ENCODE data around the gene BCL2. TPM values are rescaled to one million over a fixed set of nuclear protein-coding genes. Genes with fewer than 3 reads are reported as not detected.

Gene BCL2
- total RNA-seq, 1 donor from 2014 or later = 4.9 TPM

DNA sequence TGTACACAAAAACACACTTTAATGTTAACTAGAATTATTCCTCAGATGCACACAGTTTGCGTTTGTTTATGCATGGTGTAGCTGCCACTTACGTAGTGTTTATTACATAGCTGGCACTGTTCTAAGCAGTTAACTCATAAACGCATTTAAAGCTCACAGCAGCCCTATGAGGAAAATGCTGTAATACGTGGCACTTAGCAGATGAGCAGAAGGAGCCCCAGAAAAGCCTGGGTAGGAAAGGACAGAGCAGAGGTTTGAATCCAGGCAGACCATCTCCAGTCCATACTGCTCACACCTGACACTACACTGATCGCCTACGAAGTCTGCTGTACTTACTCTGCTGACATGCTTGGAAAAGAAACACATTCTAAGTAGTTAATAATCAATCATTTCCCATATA lies 66.6 kb downstream of the BCL2 start:
- Mint-ChIP-seq H3K9me3 (peaks cover 11% of the 10 kb centered on the region), H3K4me3 (no peak overlapping the region), H3K27ac (no peak overlapping the region), H3K27me3 (ENCODE audit: insufficient read depth, low read depth) (no peaks in the 10 kb centered on the region), H3K36me3 (peaks cover 5% of the 10 kb centered on the region), H3K4me1 (peaks cover 2% of the 10 kb centered on the region)
- H3K36me3 ChIP-seq = no peaks in the 10 kb centered on the region
- no peaks in the 10 kb centered on the region for H3K9me3 ChIP-seq (ENCODE audit: low read depth)
- no peak overlapping the region for H3K4me2 ChIP-seq
- no peak for DNase-seq (ENCODE audit: low spot score)
- no peaks in the 10 kb centered on the region for H4K20me1 ChIP-seq (ENCODE audit: low read depth)
- no peak overlapping the region for H3K4me3 ChIP-seq
- no peaks in the 10 kb centered on the region for H3K4me1 ChIP-seq
- no peaks in the 10 kb centered on the region for H3F3A ChIP-seq (ENCODE audit: low read depth)
- no peak overlapping the region for H3K27ac ChIP-seq
- no peak overlapping the region for H3K9ac ChIP-seq
- H3K79me2 ChIP-seq (ENCODE audit: low read depth) = no peaks in the 10 kb centered on the region
- TF ChIP-seq EZH2 (IDR thresholded peaks at IDR 0.05) = no peak
- no peak for TF ChIP-seq EZH2phosphoT487 (IDR thresholded peaks at IDR 0.05)
- TF ChIP-seq, protein P1, sequence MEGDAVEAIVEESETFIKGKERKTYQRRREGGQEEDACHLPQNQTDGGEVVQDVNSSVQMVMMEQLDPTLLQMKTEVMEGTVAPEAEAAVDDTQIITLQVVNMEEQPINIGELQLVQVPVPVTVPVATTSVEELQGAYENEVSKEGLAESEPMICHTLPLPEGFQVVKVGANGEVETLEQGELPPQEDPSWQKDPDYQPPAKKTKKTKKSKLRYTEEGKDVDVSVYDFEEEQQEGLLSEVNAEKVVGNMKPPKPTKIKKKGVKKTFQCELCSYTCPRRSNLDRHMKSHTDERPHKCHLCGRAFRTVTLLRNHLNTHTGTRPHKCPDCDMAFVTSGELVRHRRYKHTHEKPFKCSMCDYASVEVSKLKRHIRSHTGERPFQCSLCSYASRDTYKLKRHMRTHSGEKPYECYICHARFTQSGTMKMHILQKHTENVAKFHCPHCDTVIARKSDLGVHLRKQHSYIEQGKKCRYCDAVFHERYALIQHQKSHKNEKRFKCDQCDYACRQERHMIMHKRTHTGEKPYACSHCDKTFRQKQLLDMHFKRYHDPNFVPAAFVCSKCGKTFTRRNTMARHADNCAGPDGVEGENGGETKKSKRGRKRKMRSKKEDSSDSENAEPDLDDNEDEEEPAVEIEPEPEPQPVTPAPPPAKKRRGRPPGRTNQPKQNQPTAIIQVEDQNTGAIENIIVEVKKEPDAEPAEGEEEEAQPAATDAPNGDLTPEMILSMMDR (IDR thresholded peaks at IDR 0.05) = no peak
- no peak overlapping the region for H2AFZ ChIP-seq (replicated peaks)
- H3K27me3 ChIP-seq = no peaks in the 10 kb centered on the region

DNA sequence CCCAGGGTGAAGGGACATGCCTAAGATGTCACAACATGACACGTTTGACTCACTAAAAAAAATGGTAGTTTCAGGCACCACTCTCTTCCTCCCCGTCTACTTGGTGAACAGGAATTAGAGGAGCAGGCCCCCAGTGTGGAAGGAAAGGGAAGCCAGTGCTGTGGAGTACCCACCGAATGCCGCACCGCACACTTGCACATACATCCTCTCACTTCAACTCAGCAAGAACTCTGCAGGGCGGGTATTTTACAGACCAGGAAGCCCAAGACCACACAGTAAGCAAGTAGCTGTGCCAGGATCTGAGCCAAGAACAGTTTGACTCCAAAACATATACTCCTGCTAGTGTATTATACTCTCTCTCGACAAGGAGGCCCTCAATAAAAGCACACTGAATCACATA lies 69.8 kb downstream of the BCL2 start:
- H4K20me1 ChIP-seq (ENCODE audit: low read depth) = no peaks in the 10 kb centered on the region
- Mint-ChIP-seq H3K4me1 (peaks cover 2% of the 10 kb centered on the region), H3K9me3 (peaks cover 9% of the 10 kb centered on the region), H3K4me3 (no peak overlapping the region), H3K36me3 (peaks cover 5% of the 10 kb centered on the region), H3K27me3 (ENCODE audit: insufficient read depth, low read depth) (no peaks in the 10 kb centered on the region), H3K27ac (no peak overlapping the region)
- H3K9ac ChIP-seq = no peak overlapping the region
- TF ChIP-seq EZH2 (IDR thresholded peaks at IDR 0.05) (no peak), EZH2phosphoT487 (IDR thresholded peaks at IDR 0.05) (no peak)
- TF ChIP-seq, protein P1 (IDR thresholded peaks at IDR 0.05) = no peak
- no peak overlapping the region for H3K4me3 ChIP-seq
- no peaks in the 10 kb centered on the region for H3K27me3 ChIP-seq
- DNase-seq (ENCODE audit: low spot score) = no peak
- H3F3A ChIP-seq (ENCODE audit: low read depth) = no peaks in the 10 kb centered on the region
- H3K27ac ChIP-seq = no peak overlapping the region
- H3K4me1 ChIP-seq = no peaks in the 10 kb centered on the region
- H3K9me3 ChIP-seq (ENCODE audit: low read depth) = no peaks in the 10 kb centered on the region
- H3K4me2 ChIP-seq = no peak overlapping the region
- H3K36me3 ChIP-seq = no peaks in the 10 kb centered on the region
- no peaks in the 10 kb centered on the region for H3K79me2 ChIP-seq (ENCODE audit: low read depth)
- H2AFZ ChIP-seq (replicated peaks) = no peak overlapping the region

DNA sequence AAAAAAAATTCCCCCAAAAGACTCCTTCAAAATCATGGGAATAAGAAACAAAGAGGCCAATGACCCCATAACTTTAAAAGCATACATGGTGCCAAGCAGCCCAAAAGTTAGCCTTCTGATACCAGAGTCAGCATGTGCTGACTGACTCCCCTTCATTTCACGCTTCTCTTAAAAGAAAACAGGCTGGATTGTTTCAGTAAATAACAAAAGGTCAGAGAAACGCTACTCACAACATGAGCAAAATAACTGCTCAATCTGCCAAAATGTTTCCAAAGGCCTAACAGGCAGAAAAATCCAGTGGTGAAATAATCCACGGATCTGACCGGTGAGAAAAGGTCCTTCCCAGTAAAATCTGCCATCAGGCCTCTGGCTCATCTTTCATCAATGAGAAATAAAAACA lies 71.6 kb downstream of the BCL2 start:
- Mint-ChIP-seq H3K27me3 (ENCODE audit: insufficient read depth, low read depth) (no peaks in the 10 kb centered on the region), H3K36me3 (peaks cover 5% of the 10 kb centered on the region), H3K4me3 (no peak overlapping the region), H3K27ac (no peak overlapping the region), H3K4me1 (peaks cover 2% of the 10 kb centered on the region), H3K9me3 (peaks cover 9% of the 10 kb centered on the region)
- Histone ChIP-seq H3K4me1 (no peaks in the 10 kb centered on the region), H3K79me2 (ENCODE audit: low read depth) (no peaks in the 10 kb centered on the region), H3F3A (ENCODE audit: low read depth) (no peaks in the 10 kb centered on the region), H3K27me3 (no peaks in the 10 kb centered on the region), H2AFZ (replicated peaks) (no peak overlapping the region), H3K9me3 (ENCODE audit: low read depth) (no peaks in the 10 kb centered on the region), H4K20me1 (ENCODE audit: low read depth) (no peaks in the 10 kb centered on the region), H3K36me3 (no peaks in the 10 kb centered on the region), H3K4me2 (no peak overlapping the region), H3K4me3 (no peak overlapping the region), H3K9ac (no peak overlapping the region), H3K27ac (no peak overlapping the region)
- no peak for DNase-seq (ENCODE audit: low spot score)
- TF ChIP-seq, protein P1 (IDR thresholded peaks at IDR 0.05) = no peak
- TF ChIP-seq EZH2 (IDR thresholded peaks at IDR 0.05) (no peak), EZH2phosphoT487 (IDR thresholded peaks at IDR 0.05) (no peak)
